Panc1 (cell line): Measurements from ENCODE around the gene STK24. TPM values are rescaled to one million over a fixed set of nuclear protein-coding genes. Genes with fewer than 3 reads are reported as not detected.
A peak's percentile ranks its signal among the peaks of the same experiment; 100 is the strongest.

ENCODE experiments used
- ATAC-seq: fragments of 200-7000 bp; cut with Tn5 transposase; 2 replicates; pipeline ENCODE4 v1.9.1; 2020; ENCODE audit warnings: mild to moderate bottlenecking, moderate library complexity
- BruUV-seq: library from RNA; stranded (reverse); fragments of 400-500 nt; replicated peaks from 2 replicates; lab custom pipeline; 2021; lab: Mats Ljungman, UMichigan
- CTCF ChIA-PET: fragments of 300-600 bp; sonication (Branson Sonifier 250); formaldehyde crosslinking; loops from one replicate; lab custom pipeline; 2022; ENCODE audit warnings: antibody characterized with exemption; lab: Charles Lee
- POLR2A ChIA-PET: fragments of 300-600 bp; sonication (Branson Sonifier 250); formaldehyde crosslinking; loops from one replicate; lab custom pipeline; 2022; ENCODE audit warnings: antibody characterized with exemption; lab: Charles Lee
- DNase-seq: peaks from one replicate; pipeline ENCODE4 v3.0.0-alpha.2; 2010; ENCODE audit warnings: low read depth, low spot score
- H3K27ac ChIP-seq: 2 replicates; pipeline ENCODE4 v1.5.1; 2011; ENCODE audit warnings: mild to moderate bottlenecking, low read length, inconsistent platforms
- H3K27me3 ChIP-seq: fragments of 200-500 bp; sonication (Bioruptor generic); 2 replicates; pipeline ENCODE4 v1.6.0; 2014; ENCODE audit warnings: low read length, inconsistent platforms; ENCODE audit not compliant: control insufficient read depth, insufficient read depth
- H3K36me3 ChIP-seq: fragments of 200-500 bp; sonication (Bioruptor generic); 2 replicates; pipeline ENCODE4 v1.5.1; 2014; ENCODE audit warnings: inconsistent platforms, mild to moderate bottlenecking, low read length, moderate library complexity; ENCODE audit not compliant: control insufficient read depth, insufficient read depth
- H3K4me1 ChIP-seq: 2 replicates; pipeline ENCODE4 v1.5.1; 2011; ENCODE audit warnings: inconsistent platforms, mild to moderate bottlenecking, low read length, moderate library complexity; ENCODE audit not compliant: control insufficient read depth, insufficient read depth
- H3K4me3 ChIP-seq, 2 experiments: 2 replicates each; pipeline ENCODE4 v1.5.1; 2011 to 2012; ENCODE audit warnings: low read depth in 2 of 2, low read length in 2 of 2, mild to moderate bottlenecking in 2 of 2, inconsistent platforms in 1 of 2, moderate library complexity in 1 of 2
- H3K9me3 ChIP-seq: fragments of 200-500 bp; sonication (Bioruptor generic); 2 replicates; pipeline ENCODE4 v1.5.1; 2014; ENCODE audit warnings: low read depth, mild to moderate bottlenecking, inconsistent platforms, low read length, moderate library complexity; ENCODE audit not compliant: control insufficient read depth, insufficient read depth
- CTCF ChIP-seq: fragments of 450-650 bp; IDR thresholded peaks from 2 replicates; pipeline ENCODE4 v1.5.1; 2017; ENCODE audit warnings: mild to moderate bottlenecking
- POLR2AphosphoS5 ChIP-seq: IDR thresholded peaks from 2 replicates; pipeline ENCODE4 v1.6.1; 2012; ENCODE audit warnings: mild to moderate bottlenecking, low read depth, low read length, moderate library complexity
- REST ChIP-seq, 2 experiments: IDR thresholded peaks; 2 replicates each; pipeline ENCODE4 v1.6.1; 2011 to 2012; ENCODE audit warnings: low read depth in 2 of 2, control low read depth in 1 of 2, low read length in 1 of 2, mild to moderate bottlenecking in 1 of 2, moderate library complexity in 1 of 2; ENCODE audit not compliant: insufficient read depth in 1 of 2
- SIN3A ChIP-seq: IDR thresholded peaks from 2 replicates; pipeline ENCODE4 v1.6.1; 2012; ENCODE audit warnings: low read depth, mild to moderate bottlenecking, low read length, moderate library complexity, borderline replicate concordance; ENCODE audit not compliant: insufficient read depth
- TCF7L2 ChIP-seq: IDR thresholded peaks from 2 replicates; pipeline ENCODE4 v1.6.1; 2011; ENCODE audit warnings: mild to moderate bottlenecking, low read depth, low read length, inconsistent platforms
- in situ Hi-C: cut with HindIII; loops from 2 replicates; pipeline ENCODE4 v1.10.0; 2016; ENCODE audit warnings: low sequenced_read_pairs, low pct_unique_long_range_greater_than_20kb
- intact Hi-C: fragments of 100-400 bp; cut with micrococcal nuclease; formaldehyde crosslinking; loops from one replicate; pipeline ENCODE4 v1.10.0; 2022; ENCODE audit not compliant: unreplicated experiment
- total RNA-seq: library from RNA; stranded (reverse); gene quantifications from one replicate; pipeline ENCODE4 v1.2.1, GENCODE V29; 2021; ENCODE audit not compliant: unreplicated experiment

The STK24 gene
- total RNA-seq, 1 experiment from 2014 or later, result 57.3 TPM

- BruUV-seq, result no TSS peak
- Histone ChIP-seq H3K27ac (no peak overlapping the region), H3K27me3 (no peaks in the 10 kb centered on the region), H3K36me3 (no peaks in the 10 kb centered on the region), H3K4me3 (no peak overlapping the region), H3K9me3 (no peaks in the 10 kb centered on the region), H3K4me1 (no peaks in the 10 kb centered on the region)
- DNase-seq, result no peak
- ChIA-PET CTCF (no interaction called here), POLR2A (no interaction called here)
- ATAC-seq, result peak; percentile 49
- TF ChIP-seq TCF7L2, result no peak
- no peak for TF ChIP-seq SIN3A
- no peak for TF ChIP-seq POLR2AphosphoS5
- TF ChIP-seq REST (IDR thresholded peaks at IDR 0.05; ENCODE audit: insufficient read depth in 1 of 2, low read depth in 2 of 2, low read length in 1 of 2), result no peak
- in situ Hi-C loops, result no loop called here
- intact Hi-C loops, result no loop called here
Observed at GRCh38 chr13:98443329-98443728, 133.6 kb downstream of the STK24 start.

- no peak overlapping the region for H3K27ac ChIP-seq
- in situ Hi-C loops, result no loop called here
- POLR2A ChIA-PET, result no interaction called here
Observed at GRCh38 chr13:98442391-98443230, 134.3 kb downstream of the STK24 start.

More at GRCh38 chr13:98442391-98443230, 134.3 kb downstream of the STK24 start:
- Histone ChIP-seq H3K9me3 (no peaks in the 10 kb centered on the region), H3K4me3 (no peak overlapping the region), H3K36me3 (no peaks in the 10 kb centered on the region), H3K4me1 (no peaks in the 10 kb centered on the region), H3K27me3 (no peaks in the 10 kb centered on the region)
- CTCF ChIA-PET, result no interaction called here
- no TSS peak for BruUV-seq
- ATAC-seq, result no peak
- intact Hi-C loops, result no loop called here
- no peak for TF ChIP-seq SIN3A
- no peak for TF ChIP-seq TCF7L2
- TF ChIP-seq REST (IDR thresholded peaks at IDR 0.05; ENCODE audit: insufficient read depth in 1 of 2, low read depth in 2 of 2, low read length in 1 of 2), result no peak
- no peak for TF ChIP-seq POLR2AphosphoS5
- TF ChIP-seq CTCF, result no peak
- no peak for DNase-seq
